Loucy (cell line): Measurements from ENCODE around the gene SH2D4B.

ENCODE experiments used
- CTCF ChIP-seq: fragments of 200-600 bp; sonication (generic); conservative IDR thresholded peaks from 2 replicates; pipeline ENCODE4 v1.5.1; 2014; ENCODE audit warnings: mild to moderate bottlenecking, antibody characterized with exemption, low read length
- EZH2phosphoT487 ChIP-seq: fragments of 200-600 bp; IDR thresholded peaks from 2 replicates; pipeline ENCODE4 v1.6.1; 2018; ENCODE audit warnings: antibody characterized with exemption, mild to moderate bottlenecking, moderate library complexity, borderline replicate concordance

DNA sequence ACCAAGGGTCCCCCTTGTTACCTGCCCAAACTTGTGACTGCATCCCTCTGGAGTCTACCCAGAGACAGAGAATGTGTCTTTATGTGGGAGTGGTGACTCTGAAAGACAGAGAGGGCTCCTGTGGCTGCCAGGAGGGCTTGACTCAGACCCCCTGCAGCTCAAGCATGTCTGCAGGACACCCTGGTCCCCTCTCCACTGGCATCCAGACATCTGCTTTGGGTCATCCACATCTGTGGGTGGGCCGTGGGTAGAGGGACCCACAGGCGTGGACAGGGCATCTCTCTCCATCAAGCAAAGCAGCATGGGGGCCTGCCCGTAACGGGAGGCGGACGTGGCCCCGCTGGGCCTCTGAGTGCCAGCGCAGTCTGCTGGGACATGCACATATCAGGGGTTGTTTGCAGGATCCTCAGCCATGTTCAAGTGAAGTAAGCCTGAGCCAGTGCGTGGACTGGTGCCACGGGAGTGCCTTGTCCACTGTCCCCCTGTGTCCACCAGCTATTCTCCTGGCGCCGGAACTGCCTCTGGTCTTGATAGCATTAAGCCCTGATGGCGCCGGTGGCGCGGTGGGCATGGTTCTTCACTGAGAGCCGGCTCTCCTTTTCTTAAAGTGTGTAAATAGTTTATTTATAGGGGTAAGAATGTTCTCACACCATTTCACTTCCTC lies 19.4 kb upstream of the SH2D4B start:
- no peak for TF ChIP-seq CTCF
- no peak for TF ChIP-seq EZH2phosphoT487
